PC-9 (cell line): ENCODE measurements around the gene THOC7.

ENCODE experiments used
- EZH2 ChIP-seq: fragments of 200-600 bp; sonication (generic); IDR thresholded peaks from 2 replicates; pipeline ENCODE4 v1.8.0; 2017; ENCODE audit warnings: antibody characterized with exemption, low read depth
- TF ChIP-seq, protein P1 (sequence below): fragments of 200-600 bp; sonication (generic); conservative IDR thresholded peaks from 2 replicates; pipeline ENCODE4 v1.6.1; 2017; ENCODE audit warnings: mixed run types, antibody characterized with exemption, mild to moderate bottlenecking, moderate library complexity

DNA sequence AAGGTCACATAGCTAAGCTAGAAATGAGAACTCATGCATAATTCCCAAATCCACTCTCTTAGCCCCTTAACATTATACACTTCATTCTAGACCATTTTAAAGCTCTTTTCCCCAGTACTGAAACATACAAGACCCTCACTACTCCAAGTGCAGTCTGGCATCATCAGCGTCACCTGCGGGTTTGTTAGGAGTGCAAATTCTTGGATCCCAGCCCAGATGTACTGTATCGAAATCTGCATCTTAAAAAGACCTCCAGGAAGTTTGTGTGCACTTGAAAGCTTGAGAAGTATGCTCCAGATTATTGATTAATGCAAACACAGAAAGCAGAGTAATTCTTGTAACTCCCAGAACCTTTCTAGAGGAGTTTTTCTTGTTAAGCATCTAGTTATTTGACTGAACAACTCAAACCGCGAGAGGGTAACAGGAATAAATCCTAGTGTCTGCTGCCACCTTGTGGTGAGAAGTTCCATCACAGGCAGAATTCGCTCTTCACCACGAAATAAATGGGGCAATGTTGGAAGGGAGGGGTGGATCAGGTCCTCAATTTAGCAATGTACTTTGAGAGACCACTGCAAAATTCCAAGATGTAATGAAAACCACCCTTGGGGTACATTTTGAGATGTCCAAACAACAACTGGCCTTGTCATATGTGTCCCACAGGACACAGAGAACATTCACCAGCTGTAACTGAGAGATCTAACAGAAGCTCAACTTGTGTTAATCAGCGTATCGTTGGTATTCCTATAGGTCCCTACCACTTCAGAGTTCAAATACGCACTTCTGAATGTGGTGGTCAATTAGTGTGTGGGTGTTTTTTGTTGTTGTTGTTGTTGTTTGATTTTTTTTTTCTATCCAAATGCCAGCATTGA lies 45.1 kb downstream of the THOC7 start:
- TF ChIP-seq, protein P1, sequence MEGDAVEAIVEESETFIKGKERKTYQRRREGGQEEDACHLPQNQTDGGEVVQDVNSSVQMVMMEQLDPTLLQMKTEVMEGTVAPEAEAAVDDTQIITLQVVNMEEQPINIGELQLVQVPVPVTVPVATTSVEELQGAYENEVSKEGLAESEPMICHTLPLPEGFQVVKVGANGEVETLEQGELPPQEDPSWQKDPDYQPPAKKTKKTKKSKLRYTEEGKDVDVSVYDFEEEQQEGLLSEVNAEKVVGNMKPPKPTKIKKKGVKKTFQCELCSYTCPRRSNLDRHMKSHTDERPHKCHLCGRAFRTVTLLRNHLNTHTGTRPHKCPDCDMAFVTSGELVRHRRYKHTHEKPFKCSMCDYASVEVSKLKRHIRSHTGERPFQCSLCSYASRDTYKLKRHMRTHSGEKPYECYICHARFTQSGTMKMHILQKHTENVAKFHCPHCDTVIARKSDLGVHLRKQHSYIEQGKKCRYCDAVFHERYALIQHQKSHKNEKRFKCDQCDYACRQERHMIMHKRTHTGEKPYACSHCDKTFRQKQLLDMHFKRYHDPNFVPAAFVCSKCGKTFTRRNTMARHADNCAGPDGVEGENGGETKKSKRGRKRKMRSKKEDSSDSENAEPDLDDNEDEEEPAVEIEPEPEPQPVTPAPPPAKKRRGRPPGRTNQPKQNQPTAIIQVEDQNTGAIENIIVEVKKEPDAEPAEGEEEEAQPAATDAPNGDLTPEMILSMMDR: peak; percentile 81
- no peak for TF ChIP-seq EZH2
